OCI-LY3 (cell line): ENCODE data around the gene LTBP1.

Experiments used
- EZH2phosphoT487 ChIP-seq: fragments of 200-600 bp; shearing (Covaris generic); IDR thresholded peaks from 2 replicates; pipeline ENCODE4 v1.6.1; 2018; ENCODE audit warnings: antibody characterized with exemption, mixed run types, low read depth
- TF ChIP-seq, protein P1 (sequence below): fragments of 200-600, 300-600 bp; sonication (generic); IDR thresholded peaks from 2 replicates; pipeline ENCODE4 v1.5.1; 2014; ENCODE audit warnings: antibody characterized with exemption, low read length, low read depth

DNA sequence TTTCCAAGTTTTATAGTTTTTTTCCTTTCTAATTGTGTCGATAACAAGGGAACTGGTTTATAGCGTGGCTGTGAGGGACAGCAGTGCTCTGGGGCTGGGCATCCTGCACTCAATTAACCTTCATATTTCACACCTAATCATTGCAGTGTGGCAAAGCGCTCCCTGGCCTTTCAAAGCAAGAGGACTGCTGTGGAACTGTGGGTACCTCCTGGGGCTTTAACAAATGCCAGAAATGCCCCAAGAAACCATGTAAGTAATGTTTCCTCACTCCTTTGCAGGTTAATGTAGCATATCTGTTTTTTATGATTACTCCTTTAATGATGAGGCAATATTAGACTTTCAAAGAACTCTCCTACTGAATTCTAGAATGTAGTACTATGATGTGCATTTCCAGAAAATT lies 270.7 kb downstream of the LTBP1 start:
- TF ChIP-seq, protein P1, sequence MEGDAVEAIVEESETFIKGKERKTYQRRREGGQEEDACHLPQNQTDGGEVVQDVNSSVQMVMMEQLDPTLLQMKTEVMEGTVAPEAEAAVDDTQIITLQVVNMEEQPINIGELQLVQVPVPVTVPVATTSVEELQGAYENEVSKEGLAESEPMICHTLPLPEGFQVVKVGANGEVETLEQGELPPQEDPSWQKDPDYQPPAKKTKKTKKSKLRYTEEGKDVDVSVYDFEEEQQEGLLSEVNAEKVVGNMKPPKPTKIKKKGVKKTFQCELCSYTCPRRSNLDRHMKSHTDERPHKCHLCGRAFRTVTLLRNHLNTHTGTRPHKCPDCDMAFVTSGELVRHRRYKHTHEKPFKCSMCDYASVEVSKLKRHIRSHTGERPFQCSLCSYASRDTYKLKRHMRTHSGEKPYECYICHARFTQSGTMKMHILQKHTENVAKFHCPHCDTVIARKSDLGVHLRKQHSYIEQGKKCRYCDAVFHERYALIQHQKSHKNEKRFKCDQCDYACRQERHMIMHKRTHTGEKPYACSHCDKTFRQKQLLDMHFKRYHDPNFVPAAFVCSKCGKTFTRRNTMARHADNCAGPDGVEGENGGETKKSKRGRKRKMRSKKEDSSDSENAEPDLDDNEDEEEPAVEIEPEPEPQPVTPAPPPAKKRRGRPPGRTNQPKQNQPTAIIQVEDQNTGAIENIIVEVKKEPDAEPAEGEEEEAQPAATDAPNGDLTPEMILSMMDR, result no peak
- no peak for TF ChIP-seq EZH2phosphoT487
